Fibroblast of peridontal ligament (primary cell): Measurements from ENCODE around the gene GFRA1.

ENCODE experiments used
- DNase-seq: peaks from one replicate; pipeline ENCODE4 v3.0.0-alpha.2; 2010; ENCODE audit errors: extremely low read depth

The GFRA1 gene

DNA sequence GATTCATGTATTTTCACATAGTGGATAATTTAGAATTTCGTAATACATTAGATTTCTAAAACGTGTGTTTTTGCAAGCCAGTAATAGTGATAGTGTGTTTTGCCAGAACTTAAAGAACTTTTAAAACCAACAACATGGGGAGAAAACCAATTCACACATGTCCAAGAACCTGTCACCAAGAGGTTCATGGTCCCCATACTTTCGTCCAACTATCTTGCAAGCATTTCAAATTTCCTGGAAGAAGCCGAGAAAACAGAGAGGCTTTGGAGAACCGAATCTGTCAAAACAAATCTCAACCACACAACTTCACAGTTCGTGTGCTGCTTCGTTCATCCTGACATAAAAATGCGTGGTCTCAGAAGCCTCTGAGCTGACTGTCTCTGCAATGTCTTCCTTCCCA is 31.9 kb downstream of the GFRA1 start:
- no peak for DNase-seq

GRCh38 chr10:116240157-116240950 is 32.7 kb downstream of the GFRA1 start:
- no peak for DNase-seq

GRCh38 chr10:116239229-116239628 is 33.8 kb downstream of the GFRA1 start:
- DNase-seq = no peak

DNA sequence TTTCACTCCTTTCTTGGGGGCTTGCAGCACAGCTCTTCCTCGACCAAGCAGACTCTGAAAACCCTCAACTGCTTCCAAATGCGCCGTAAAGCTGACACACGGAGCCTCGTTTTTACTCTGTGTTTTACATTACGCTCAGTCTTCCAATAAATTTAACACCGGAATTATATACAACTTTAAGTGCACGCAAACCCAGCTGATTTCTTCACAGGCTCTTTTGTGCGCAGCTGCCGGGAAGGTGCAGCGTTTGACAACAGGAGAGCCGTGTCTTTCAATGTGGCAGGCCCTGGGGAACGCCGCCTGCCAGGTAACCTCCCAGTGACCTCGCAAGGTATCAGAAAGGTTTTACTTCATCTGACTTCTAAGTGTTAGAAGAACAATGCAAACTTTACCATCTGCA is 35.0 kb downstream of the GFRA1 start:
- no peak for DNase-seq

GRCh38 chr10:116237260-116237659 is 35.7 kb downstream of the GFRA1 start:
- no peak for DNase-seq

- DNase-seq = no peak
Observed at GRCh38 chr10:116233230-116233629, 39.8 kb downstream of the GFRA1 start.

GRCh38 chr10:116232613-116233012 is 40.4 kb downstream of the GFRA1 start:
- DNase-seq = no peak

DNA sequence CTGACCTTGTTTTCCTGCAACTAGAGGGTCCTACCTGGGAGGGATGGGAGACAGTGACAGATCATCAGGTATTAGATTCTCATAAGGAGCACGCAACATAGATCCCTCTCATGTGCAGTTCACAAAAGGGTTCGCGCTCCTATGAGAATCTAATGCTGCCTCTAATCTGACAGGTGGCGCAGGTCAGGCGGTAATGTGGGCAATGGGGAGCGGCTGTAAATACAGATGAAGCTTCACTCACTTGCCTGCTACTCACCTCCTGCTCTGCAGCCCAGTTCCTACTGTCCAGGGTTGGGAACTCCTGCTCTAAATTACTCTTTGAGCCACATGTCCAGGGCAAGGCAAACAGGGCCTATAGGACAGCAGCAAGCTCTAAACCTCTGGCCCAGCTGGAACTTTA is 46.2 kb downstream of the GFRA1 start:
- no peak for DNase-seq

DNA sequence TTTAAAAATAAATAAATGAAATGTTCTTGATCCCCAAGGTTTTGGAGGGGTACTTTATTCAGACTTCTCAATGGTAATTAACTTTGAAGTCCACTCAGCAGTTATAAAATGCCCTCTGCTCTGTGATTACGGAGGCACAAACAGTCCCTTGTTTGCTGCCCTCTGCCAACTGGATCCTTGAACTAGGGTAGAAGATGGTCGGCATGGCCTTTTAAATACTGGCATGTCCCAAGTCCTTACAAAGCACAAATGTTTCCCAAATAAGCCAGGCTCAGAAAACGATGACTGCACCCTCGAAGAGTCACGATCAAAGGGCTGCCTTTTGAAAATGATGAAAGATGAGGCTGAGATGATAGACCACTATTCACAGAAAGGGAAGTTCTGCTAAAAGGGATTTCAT is 47.0 kb downstream of the GFRA1 start:
- DNase-seq = no peak

DNA sequence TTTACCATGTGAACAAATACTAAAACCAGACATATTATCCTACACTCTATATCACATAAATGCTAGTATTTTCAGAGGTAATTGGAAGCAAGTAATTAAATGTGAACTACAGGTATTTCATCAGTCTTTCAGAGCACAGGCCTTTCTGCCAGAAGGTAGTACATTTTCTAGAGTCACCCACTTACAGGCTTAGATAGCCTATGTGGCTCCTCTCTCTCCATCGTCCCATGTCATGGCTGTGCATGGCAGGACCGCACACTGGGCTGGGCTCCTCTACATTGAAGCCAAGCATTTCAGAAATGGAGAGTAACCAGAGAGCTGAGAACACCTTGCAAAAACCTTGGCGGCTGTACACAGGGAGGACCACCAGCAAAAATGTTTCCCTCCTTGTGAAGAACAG is 49.7 kb downstream of the GFRA1 start:
- no peak for DNase-seq

GRCh38 chr10:116221053-116221452 is 52.0 kb downstream of the GFRA1 start:
- DNase-seq = no peak

- DNase-seq = no peak
Observed at GRCh38 chr10:116216676-116217075, 56.3 kb downstream of the GFRA1 start.

GRCh38 chr10:116215651-116216050 is 57.4 kb downstream of the GFRA1 start:
- no peak for DNase-seq

GRCh38 chr10:116211682-116212081 is 61.3 kb downstream of the GFRA1 start:
- DNase-seq = no peak

GRCh38 chr10:116210588-116211346 is 62.2 kb downstream of the GFRA1 start:
- no peak for DNase-seq

- DNase-seq = no peak
Observed at GRCh38 chr10:116209781-116210180, 63.2 kb downstream of the GFRA1 start.

- no peak for DNase-seq
Observed at GRCh38 chr10:116208956-116209567, 63.9 kb downstream of the GFRA1 start.

DNA sequence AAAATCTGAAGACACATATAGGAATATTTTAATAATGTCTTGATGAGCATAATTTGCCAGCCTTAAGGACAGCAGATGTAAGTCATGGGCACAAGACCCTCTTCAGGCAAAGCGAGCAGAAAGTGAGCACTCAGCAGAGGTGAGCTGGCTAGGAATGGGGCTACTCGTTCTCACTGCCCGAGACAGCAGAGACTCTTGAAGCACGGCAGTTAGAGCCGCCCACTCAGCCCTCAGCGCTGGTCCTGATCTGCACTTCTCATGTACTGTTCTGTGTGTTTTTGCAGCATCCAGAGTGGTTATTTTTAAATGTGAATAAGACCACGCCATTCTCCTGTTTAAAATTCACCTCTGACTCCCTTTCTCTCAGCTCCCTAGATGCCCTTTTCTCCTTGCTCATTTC is 65.3 kb downstream of the GFRA1 start:
- DNase-seq = no peak

- no peak for DNase-seq
Observed at GRCh38 chr10:116203661-116204060, 69.3 kb downstream of the GFRA1 start.

DNA sequence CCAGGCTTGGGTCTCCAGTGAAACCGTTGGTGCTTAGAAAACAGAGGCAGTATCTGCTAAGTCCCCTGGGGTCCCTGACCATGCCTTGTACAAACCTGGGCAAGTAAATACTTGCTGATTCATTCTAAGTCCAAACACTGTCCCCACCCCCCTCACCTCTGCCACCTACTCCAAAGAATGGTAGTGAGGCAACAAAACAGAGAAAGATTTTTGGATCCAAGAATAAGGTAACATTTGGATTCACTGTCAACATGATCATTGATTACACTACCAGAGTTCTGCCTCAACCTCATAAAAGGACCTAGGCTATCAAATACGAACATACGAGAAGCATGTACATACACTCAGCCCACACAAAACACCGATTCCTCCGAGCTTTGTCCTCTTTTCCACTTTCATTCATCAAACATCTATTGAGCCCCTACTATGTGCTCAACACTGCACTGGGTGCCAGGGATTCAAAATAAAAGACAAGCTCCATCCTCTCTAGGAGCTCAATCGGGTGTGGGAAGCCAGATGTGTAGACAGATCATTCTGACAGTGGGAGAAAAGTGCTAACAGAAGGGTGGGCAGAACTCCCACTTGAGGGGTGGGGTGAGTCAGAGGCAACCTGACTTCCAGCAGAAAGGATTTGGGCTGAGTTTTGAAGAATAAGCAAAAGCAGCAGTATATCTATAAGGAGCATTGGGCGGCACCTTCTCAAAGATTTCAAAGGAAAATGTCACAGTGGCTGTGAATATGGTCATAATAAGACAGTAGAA is 71.2 kb downstream of the GFRA1 start:
- no peak for DNase-seq

- DNase-seq = no peak
Observed at GRCh38 chr10:116201011-116201410, 72.0 kb downstream of the GFRA1 start.

GRCh38 chr10:116198676-116199035 is 74.3 kb downstream of the GFRA1 start:
- DNase-seq = no peak
